HG03064 (cell line): Measurements from ENCODE around the gene RAB3IL1.
"Not testable (repeated sequence)": the region's sequence is repeated elsewhere in the genome, so short reads cannot be mapped to it uniquely, and the experiment has no call there.

Experiments
- ATAC-seq: cut with Tn5 transposase; IDR thresholded peaks from one replicate; pipeline ENCODE4 v1.9.1; 2021; ENCODE audit warnings: low read depth; ENCODE audit not compliant: unreplicated experiment

The RAB3IL1 gene

DNA sequence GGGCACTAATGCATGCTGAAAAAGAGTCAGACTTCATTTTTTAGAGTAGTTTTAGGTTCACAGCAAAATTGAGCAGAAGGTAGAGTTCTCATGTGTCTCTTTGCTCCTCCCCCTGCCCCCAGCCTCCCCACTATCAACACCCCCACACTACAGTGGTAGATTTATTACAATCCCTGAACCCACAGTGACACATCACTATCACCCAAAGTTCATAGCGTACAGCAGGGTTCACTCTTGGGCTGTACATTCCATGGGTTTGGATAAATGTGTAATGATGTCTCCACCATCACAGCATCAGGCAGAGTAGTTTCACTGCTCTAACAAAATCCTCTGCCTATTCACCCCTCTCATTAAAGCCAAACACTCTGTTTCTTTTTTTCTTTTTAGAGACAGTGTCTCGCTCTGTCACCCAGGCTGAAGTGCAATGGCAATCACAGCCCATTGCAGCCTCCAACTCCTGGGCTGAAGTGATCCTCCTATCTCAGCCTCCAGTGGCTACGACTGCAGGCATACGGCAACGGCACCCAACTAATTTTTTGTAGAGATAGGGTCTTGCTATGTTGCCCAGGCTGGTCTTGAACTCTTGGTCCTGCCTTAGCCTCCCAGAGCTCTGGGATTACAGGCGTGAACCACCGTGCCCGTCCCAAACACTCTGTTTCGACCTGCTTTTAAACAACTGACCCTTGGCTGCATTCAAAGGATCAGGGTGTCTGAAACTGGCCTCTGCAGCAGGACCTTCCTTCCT, 36.9 kb upstream of the RAB3IL1 start:
- no peak for ATAC-seq

DNA sequence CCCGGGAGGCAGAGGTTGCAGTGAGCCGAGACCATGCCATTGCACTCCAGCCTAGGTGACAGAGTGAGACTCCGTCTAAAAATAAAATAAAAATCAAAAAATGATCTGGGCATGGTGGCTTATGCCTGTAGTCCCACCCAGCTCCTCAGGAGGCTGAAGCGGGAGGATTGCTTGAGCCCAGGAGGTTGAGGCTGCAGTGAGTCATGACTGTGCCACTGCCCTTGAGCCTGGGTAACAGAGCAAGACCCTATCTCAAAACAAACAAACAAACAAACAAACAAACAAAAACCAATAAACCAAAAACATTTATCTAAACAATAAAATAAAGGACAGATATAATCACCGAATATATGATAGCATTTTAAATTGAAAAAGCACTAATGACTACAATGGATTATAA, 36.3 kb upstream of the RAB3IL1 start:
- not testable (repeated sequence) for ATAC-seq

DNA sequence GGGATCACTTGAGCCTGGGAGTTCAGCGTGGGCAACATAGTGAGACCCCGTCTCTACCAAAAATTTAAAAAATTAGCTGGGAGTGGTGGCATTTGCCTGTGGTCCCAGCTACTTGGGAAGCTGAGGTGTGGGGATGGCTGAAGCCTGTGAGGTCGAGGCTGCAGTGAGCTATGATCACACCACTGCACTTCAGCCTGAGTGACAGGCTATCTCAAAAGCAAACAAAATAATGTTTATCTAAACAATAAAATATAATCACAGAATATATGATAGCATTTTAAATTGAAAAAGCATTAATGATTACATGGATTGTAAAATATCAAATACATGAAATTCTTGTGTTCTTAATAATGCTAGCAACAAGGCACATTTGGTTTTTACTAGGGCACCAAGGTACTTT, 35.5 kb upstream of the RAB3IL1 start:
- ATAC-seq: no peak

DNA sequence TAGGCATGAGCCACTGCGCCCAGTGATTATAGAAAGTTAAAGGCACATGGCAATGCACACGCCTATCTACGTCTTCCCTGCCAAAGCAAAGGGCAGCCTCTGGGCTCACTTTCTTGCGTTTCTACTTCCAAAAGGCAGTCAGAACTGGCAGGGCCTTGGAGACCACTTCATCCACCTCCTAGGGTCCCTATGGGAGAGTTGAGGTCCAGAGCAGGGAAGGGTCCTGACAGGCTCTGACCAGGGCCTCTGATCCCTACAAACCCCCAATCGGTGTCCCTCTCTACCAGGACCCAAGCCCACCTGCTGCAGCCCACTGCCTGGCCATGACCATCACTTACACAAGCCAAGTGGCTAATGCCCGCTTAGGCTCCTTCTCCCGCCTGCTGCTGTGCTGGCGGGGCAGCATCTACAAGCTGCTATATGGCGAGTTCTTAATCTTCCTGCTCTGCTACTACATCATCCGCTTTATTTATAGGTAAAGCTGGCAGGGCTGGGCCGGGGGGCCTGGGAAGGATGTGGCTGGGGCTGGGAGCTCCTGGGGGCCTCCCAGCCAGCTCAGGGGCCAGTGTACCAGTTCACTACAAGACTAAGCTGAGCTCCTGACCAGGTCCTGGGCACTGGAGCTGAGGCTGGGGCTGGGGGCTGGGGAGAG, 34.2 kb upstream of the RAB3IL1 start:
- no peak for ATAC-seq

DNA sequence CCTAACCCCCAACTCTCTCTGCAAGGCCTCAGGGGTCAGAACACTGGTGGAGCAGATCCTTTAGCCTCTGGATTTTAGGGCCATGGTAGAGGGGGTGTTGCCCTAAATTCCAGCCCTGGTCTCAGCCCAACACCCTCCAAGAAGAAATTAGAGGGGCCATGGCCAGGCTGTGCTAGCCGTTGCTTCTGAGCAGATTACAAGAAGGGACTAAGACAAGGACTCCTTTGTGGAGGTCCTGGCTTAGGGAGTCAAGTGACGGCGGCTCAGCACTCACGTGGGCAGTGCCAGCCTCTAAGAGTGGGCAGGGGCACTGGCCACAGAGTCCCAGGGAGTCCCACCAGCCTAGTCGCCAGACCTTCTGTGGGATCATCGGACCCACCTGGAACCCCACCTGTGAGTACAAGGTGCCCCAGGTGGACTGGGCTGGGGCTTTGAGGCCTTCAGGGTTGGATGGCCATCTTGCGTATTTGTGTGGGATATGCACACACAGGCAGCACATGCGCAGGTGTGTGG, 32.7 kb upstream of the RAB3IL1 start, which contains the start of gene BEST1:
Gene BEST1 (plus strand): TSS at position 317 of the 513 bp plus-strand sequence. CDS start 1,456 bp downstream, outside the sequence.
- no peak for ATAC-seq

DNA sequence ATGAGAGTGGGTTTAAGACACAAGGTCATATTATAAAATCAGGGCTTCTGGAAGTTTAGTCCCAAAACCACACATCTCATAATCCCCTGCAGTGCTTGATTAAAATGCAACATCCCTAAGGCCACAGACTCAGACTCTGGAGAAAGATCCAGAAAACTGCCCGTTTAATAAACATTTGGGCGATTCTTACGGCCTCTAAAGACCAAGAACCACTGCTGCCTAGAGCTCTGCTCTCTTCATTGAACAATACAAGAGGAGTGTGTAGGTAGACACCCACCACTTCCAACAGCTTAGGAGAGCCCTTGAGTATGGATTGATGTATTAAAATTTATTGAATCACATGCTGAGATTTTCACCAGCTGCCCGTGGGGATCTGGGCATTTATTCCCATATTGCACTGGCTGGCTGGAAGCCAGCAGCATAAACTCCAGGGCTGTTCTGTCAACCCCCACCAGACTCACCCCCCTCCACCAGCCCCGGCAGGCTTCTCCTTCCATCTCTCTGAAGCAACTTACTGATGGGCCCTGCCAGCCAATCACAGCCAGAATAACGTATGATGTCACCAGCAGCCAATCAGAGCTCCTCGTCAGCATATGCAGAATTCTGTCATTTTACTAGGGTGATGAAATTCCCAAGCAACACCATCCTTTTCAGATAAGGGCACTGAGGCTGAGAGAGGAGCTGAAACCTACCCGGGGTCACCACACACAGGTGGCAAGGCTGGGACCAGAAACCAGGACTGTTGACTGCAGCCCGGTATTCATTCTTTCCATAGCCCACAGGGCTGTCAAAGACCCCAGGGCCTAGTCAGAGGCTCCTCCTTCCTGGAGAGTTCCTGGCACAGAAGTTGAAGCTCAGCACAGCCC, 32.0 kb upstream of the RAB3IL1 start:
- no peak for ATAC-seq

DNA sequence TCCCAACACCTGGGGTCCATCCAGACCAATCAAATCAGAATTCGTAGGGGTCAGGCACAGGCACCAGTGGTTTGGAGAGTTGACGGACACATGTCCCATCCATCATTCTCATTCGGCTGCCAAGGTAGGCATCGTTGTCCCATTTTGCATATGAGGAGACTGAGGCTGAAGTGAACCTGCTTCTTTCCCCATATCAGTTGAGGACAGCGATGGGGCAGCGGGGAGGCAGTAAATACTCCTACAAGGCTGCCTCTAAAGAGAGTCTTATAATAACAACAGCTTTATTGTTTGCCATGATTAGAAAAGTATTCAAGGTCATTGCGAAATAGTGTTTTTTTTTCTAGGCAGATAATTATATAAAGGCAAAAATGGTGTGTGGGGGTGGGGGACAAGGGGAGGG, 31.1 kb upstream of the RAB3IL1 start:
- ATAC-seq: no peak

DNA sequence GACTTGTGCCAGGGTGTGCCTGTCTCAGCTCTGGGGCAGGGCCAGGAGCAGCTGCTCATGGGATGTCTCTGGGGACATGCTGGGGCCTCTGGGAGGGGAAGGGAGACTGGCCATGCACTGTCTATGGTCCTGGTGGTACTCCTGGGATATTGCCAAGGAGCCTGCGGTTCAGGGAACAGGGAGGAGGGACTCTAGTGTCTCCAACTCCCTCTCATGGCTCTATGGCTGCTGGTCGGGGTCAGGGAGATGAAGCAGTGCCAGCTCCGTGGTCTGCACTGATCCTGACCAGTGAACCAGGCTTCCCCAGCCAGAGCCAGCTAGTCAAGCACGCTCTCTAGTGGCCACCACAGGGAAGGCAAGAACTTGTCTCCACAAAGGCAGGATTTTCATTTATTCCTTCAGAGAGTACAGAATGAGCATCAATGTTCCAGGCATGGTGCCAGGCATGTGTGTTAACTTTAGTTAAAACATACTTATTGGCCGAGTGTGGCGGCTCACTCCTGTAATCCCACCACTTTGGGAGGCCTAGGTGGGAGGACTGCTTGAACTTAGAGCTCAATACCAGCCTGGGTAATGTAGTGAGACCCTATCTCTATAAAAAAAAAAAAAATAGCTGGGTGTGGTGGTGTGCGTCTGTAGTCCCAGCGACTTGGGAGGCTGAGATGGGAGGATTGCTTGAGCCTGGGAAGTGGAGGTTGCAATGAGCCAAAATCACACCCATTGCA, 30.3 kb upstream of the RAB3IL1 start:
- no peak for ATAC-seq

DNA sequence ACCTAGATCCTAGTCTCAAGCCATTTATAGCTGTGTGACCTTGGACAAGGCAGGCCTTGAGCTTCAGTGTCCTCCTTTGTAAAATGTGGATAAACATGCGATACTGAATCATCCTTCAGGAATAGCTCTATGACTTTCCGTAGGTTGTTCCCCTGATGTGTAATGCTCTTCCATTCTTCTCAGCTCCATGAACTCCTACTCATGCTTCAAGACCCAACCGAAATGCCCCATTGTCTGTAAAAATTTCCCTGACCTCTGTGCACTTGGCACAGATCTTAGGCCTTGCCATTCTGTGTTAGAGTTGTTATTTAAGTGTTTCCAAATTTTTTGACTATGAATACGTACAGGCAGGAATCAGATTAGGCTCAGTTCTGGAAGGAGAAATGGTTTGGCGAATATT, 29.5 kb upstream of the RAB3IL1 start:
- no peak for ATAC-seq

DNA sequence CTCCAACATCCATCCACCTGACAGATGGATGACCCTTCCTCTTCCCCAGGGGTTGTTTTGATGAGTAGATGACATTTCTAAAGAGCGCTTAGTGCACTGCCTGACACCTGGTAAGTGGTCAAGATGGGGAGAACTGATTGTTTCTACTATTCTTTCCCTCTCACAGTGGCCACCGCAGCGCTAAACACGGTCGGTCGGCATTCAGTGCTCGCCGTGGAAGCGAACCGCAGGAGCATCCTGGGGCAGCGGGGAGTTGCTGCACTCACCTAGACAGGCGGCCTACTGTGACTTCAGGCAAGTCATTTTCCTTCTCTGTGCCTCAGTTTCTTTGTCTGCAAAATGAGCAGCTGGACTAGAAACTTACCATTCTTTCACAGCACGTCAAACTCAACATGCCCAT, 27.8 kb upstream of the RAB3IL1 start:
- no peak for ATAC-seq

DNA sequence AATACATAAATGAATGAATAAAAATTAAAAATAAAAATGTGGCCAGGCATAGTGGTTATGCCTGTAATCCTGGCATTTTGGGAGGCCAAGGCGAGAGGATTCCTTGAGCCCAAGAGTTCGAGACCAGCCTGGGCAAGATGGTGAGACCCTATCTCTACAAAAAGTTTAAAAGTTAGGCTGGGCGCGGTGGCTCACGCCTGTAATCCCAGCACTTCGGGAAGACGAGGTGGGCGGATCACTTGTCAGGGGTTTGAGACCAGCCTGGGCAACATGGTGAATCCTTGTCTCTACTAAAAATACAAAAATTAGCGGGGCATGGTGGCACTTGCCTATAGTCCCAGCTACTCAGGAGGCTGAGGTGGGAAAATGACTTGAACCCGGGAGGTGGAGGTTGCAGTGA, 23.1 kb upstream of the RAB3IL1 start:
- ATAC-seq: no peak

DNA sequence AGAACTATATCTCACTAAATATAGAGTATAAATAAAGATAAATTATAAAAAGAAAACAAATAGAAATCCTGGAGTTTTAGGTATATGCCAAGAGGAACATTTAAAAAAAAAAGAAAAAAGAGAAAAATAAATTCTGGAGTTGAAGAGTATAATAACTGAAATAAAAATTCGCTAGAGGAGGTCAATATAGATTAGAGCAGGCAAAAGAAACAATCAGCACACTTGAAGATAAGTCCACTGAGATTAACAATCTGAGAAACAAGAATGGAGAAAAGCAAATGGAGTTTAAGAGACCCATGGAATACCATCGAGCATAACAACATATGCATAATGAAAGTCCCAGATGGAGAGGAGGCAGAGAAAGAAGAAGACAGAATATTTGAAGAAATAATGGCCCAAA, 18.5 kb upstream of the RAB3IL1 start:
- no peak for ATAC-seq

DNA sequence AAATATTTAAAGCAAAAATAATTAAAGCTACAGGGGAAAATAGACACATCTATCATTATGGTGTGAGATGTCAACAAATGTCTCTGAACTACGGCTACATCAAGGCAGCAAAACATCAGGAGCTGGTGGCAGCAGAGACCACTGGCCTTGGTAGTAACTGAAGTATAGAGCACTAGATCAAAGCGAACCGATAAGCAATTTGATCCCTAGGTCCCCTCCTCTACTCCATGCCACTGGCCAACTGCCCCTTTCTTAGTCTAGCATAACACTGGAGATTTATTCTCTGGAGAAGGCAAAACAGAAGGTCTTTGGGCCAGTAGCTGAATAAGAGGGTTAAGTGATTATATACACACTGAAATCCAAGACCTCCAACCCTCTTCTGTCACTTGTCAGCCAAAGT, 13.6 kb upstream of the RAB3IL1 start:
- no peak for ATAC-seq

DNA sequence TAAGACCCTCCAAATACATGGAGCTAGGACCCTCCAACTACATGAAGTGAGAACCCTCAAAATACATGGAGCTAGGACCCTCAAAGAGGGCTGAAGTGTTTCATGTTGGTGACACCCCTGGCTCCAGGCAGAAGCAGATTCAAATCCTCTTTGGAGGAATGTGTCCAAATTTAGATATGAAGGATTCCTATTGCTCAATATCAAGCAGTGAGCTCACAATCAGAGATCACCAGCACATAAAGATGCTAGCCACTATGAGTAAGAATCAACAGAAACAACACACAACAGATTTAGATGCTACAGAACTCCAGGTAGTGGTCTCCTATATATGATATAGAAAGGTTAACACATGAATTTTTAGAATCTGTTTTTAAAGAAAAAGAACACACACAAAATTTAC, 11.2 kb upstream of the RAB3IL1 start:
- no peak for ATAC-seq

DNA sequence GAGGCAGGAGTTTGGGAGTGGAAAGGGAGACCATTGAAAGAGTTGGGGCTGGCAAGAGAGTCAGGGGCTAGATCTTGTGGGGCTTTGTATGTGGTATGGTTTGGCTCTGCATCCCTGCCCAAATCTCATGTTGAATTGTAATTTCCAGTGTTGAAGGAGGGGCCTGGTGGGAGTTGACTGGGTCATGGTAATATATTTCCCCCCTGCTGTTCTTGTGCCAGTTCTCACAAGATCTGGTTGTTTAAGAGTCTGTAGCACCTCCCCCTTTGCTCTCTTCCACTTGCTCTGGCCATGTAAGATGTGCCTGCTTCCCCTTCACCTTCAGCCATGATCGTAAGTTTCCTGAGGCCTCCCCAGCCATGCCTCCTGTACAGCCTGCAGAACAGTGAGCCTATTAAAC, 10.1 kb upstream of the RAB3IL1 start:
- ATAC-seq: no peak

DNA sequence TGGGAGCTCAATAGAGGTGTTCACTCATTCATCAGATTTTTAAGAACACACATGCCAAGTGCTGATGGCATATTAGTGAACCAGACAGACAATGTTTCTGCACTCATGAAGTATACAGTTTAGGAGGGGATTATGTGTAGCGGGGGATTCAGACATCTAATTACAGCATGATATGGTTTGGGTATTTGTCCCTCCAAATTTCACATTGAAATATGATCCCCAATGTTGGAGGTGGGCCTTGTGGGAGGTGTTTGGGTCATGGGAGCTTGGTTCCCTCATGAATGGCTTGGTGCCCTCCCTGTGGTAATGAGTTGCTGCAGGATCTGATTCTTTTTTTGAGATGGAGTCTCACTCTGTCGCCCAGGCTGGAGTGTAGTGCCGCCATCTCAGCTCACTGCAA, 8.9 kb upstream of the RAB3IL1 start:
- no peak for ATAC-seq

DNA sequence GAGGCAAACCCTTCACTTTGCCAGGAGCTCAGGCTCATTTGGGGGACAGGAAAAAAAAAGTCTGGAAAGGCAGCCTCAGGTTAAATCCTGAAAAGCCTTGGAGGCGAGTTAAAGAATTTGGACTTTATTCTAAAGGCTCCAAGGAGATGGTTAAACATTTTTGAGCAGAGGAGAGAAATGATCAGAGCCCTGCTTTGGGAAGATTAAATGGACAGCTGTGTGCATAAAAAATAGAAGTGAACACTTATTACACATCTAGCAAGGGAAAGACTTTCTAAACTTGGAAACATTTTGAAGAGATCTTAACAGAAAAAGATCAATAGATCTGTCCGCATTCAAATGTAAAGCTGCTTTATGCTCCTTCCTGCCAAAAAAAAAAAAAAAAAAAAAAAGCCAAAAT, 8.4 kb upstream of the RAB3IL1 start:
- no peak for ATAC-seq

DNA sequence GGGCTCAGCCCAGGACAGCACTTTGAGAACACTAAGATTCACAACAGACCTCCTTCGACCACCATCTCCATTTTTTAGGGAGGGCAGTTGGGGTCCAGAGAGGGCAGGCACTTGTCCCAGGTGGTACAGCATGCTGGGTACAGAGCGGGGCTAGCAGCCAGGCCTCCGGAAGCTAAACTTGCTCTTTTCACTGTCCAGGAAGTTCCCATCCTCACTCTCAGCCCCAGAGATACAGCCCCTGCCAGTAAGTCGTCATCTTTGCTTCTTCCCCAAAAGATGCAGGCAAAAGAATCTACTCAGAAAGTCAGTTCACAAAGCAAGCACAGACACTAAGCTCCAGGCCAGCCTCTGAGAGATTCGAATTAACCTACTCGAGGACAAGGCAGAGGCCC, 6.7 kb upstream of the RAB3IL1 start:
- ATAC-seq: no peak

DNA sequence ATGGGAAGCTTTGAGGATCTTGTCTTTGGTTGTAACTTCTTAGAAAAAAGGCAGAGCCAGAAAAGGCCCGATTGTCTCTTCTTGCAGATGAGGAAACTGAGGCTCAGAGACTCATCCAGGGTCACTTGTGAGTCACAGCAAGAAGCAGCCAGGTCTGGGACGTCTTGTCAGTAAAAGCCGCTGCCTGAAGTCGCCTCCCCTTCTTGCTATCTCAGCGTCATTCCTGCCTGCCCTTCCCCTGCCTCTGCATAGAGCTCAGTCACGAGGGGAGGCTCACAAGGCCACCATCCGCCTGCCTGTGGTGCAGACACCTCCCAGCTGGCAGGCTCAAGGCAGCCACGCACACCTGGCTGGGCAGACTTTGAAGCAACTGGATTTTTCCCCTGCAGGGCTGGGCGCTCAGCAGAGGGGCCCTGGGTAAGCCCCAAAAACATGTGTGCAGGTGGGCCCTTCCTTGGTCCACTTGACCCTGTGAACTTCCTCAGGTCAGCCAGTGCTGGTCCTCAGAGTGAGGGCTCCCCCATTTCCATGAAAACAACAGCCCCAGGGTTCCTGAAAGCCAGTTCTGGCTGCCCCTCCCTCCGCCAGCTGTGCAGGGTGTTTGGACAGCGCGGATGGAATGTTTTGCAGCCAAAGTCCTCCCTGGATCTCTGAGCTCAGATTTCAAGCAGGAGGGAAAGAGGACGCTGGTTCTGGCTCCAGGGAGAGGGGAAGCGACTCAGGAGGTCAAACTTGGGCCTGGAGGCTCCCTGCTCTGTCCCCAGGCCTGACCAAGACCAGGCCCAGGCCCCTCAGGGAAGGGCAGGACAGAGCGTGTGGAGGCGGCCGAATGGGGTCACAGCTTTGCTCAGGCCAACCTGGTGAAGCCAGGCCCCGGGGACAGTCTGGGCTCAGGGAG, 6.0 kb upstream of the RAB3IL1 start:
- no peak for ATAC-seq

DNA sequence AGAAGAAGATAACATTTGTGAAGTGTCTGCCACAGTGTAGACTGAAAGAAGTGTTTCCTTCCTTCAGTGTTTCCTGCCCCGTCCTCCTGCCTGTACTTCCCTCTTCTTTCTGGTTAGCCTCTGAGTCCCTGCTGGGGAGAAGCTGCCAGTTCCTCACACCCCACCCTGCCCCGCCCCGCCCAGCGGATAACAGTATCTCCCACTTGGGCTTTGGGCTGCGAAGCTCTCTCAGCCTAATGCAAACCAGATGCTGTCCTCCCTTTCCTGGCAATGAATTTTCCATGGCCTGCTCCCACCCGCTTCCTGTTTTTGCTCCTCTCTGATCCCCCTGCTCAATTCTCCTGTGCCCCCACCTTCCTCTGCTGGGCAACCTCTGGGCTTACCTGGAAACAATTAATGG, 5.2 kb upstream of the RAB3IL1 start:
- no peak for ATAC-seq
